Activated naive CD8-positive, alpha-beta T cell (primary cell): ENCODE data around the gene RAI2.

Source experiments
- H3K27ac Mint-ChIP-seq: one replicate; pipeline ENCODE4 v1.8.0; 2021; ENCODE audit warnings: mixed read lengths
- H3K27me3 Mint-ChIP-seq: one replicate; pipeline ENCODE4 v1.8.0; 2021; ENCODE audit warnings: mixed read lengths
- H3K36me3 Mint-ChIP-seq: one replicate; pipeline ENCODE4 v1.8.0; 2021; ENCODE audit warnings: mixed read lengths
- H3K4me1 Mint-ChIP-seq: one replicate; pipeline ENCODE4 v1.8.0; 2021; ENCODE audit warnings: low read depth, mixed read lengths
- H3K4me3 Mint-ChIP-seq: one replicate; pipeline ENCODE4 v1.8.0; 2021; ENCODE audit warnings: mild to moderate bottlenecking, mixed read lengths
- H3K9me3 Mint-ChIP-seq: one replicate; pipeline ENCODE4 v1.8.0; 2021; ENCODE audit warnings: low read depth, mixed read lengths

RAI2 gene

DNA sequence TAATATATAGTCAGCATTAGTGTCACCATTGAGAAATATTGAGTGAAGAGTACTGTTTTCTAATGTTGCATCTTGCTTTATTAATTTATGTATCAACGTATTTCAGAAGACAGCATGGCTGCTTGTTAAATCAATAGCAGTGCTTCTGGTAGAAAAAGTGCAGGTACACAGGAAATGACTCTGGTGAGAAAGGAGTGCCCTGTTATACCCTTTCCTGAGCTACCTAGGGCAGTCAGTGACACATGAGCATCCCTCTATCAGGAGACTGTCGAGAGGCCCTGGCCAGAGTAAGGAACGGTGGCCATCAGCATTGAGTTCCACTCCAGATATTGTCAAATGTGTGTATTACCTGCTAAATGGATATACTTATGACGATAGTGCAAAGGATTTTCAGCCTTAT is 81.7 kb downstream of the RAI2 start:
- no peaks in the 10 kb centered on the region for H3K27me3 Mint-ChIP-seq
- H3K9me3 Mint-ChIP-seq = no peaks in the 10 kb centered on the region
- peak overlapping the region; percentile 19 for H3K27ac Mint-ChIP-seq
- H3K4me1 Mint-ChIP-seq = peaks cover 35% of the 10 kb centered on the region
- H3K36me3 Mint-ChIP-seq = no peaks in the 10 kb centered on the region
- peak overlapping the region; percentile 34 for H3K4me3 Mint-ChIP-seq

DNA sequence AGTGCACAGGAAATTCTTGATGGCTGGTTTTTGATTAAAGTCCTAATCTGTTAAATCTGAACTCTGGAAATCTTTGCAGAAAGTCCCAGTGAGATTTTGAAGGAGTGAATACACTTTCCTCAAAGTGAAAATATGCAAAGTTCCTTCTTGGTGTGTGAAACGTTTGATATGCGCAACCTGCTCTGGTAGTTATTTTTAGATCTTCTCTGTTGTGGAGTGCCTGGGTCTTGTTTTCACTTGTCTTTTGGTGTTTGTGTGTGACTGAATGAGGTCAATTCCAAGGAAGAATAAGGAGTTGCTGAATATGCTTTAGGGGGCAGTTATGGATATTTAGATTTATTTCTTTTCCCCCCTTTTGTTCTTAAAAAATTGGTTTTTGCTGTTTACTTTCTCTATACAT is 82.1 kb downstream of the RAI2 start:
- no peaks in the 10 kb centered on the region for H3K9me3 Mint-ChIP-seq
- peaks cover 35% of the 10 kb centered on the region for H3K4me1 Mint-ChIP-seq
- H3K27me3 Mint-ChIP-seq = no peaks in the 10 kb centered on the region
- no peaks in the 10 kb centered on the region for H3K36me3 Mint-ChIP-seq
- H3K4me3 Mint-ChIP-seq = peak overlapping the region; percentile 34
- H3K27ac Mint-ChIP-seq = peak overlapping the region; percentile 19

DNA sequence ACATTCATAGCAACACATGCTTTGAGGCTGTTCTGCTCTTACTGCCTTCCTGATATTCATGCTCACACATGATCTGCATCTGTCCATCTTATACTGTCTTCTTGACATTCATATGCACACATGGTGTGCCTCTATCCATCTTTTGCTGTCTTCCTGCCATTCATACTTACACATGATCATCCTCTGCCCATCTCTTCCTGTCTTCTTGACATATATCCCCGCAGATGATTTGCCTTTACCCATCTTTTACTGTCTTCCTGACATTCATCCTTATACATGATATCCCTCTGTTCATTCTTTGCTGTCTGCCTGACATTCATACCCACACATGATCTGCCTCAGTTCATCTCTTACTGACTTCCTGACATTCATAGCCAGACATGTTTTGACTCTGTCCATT is 87.0 kb downstream of the RAI2 start:
- H3K9me3 Mint-ChIP-seq = no peaks in the 10 kb centered on the region
- no peak overlapping the region for H3K27ac Mint-ChIP-seq
- peaks cover 25% of the 10 kb centered on the region for H3K4me1 Mint-ChIP-seq
- H3K36me3 Mint-ChIP-seq = no peaks in the 10 kb centered on the region
- H3K4me3 Mint-ChIP-seq = no peak overlapping the region
- H3K27me3 Mint-ChIP-seq = no peaks in the 10 kb centered on the region

DNA sequence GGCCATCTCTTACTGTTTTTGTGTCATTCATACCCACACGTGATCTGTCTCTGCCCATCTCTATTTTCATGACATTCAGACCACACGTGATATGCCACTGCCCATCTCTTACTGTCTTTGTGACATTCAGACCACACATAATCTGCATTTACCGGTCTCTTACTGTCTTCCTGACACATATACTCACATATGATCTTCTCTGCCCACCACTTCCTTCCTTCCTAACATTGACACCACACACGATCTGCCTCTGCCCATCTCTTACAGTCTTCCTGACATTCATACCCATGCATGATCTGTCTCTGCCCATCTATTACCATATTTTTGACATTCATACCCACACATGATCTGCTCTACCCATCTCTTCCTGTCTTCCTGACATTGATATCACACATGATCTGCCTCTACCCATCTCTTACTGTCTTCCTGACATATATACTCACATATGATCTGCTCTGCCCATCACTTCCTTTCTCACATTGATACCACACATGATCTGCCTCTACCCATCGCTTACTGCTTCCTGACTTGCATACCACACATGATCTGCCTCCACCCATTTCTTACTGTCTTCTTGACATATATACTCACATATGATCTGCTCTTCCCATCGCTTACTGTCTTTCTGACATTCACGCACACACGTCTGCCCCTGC is 87.7 kb downstream of the RAI2 start:
- H3K27me3 Mint-ChIP-seq = no peaks in the 10 kb centered on the region
- no peaks in the 10 kb centered on the region for H3K9me3 Mint-ChIP-seq
- H3K36me3 Mint-ChIP-seq = no peaks in the 10 kb centered on the region
- H3K27ac Mint-ChIP-seq = no peak overlapping the region
- H3K4me1 Mint-ChIP-seq = peaks cover 18% of the 10 kb centered on the region
- no peak overlapping the region for H3K4me3 Mint-ChIP-seq

DNA sequence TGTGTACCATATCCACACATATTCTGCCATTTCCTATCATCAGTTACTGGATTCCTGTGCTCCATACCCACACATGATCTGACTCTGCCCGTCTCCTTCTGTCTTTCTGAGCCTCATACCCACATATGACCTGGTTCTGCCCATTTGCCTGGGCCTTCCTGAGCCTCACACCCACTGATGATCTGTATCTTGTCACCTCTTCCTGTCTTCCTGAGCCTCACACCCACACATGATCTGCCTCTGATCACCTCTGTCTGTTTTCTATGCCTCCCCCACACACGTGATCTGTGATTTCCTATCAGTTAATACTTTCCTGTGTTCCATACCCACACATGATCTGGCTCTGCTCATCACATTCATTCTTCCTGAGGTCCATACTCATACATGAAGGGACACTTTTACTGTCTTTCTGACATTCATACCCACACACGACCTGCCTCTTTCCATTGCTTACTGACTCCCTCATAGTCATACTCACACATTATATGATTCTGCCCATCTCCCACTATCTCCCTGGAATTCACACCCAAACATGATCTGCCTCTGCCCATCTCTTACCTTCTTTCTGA is 91.3 kb downstream of the RAI2 start:
- H3K36me3 Mint-ChIP-seq = no peaks in the 10 kb centered on the region

DNA sequence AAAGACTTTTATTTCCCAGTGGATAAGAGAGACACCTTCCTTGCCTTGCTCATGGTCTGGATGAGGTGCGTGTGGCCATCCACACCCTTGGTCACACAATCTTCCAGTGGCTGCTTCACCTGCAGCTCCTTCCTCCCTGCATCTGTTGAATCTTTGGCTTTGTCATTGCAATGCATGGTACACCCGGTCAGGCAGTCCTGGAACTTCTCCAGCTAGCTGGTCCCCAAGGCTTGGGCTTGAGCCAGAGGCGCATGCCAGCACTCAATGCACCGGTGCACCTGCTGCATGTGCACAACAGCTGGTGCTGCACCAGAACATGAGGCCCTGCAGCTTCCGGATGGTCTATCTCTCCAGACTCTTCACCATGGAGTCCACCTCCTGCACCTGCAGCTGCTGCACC is 92.1 kb downstream of the RAI2 start:
- no peaks in the 10 kb centered on the region for H3K36me3 Mint-ChIP-seq
- H3K9me3 Mint-ChIP-seq = no peaks in the 10 kb centered on the region
- no peak overlapping the region for H3K27ac Mint-ChIP-seq
- no peak overlapping the region for H3K4me3 Mint-ChIP-seq
- H3K27me3 Mint-ChIP-seq = no peaks in the 10 kb centered on the region
- H3K4me1 Mint-ChIP-seq = no peaks in the 10 kb centered on the region

More for the DNA sequence above, 91.3 kb downstream of the RAI2 start:
- no peaks in the 10 kb centered on the region for H3K27me3 Mint-ChIP-seq
- H3K27ac Mint-ChIP-seq = no peak overlapping the region
- H3K4me1 Mint-ChIP-seq = no peaks in the 10 kb centered on the region
- H3K4me3 Mint-ChIP-seq = no peak overlapping the region
- H3K9me3 Mint-ChIP-seq = no peaks in the 10 kb centered on the region

DNA sequence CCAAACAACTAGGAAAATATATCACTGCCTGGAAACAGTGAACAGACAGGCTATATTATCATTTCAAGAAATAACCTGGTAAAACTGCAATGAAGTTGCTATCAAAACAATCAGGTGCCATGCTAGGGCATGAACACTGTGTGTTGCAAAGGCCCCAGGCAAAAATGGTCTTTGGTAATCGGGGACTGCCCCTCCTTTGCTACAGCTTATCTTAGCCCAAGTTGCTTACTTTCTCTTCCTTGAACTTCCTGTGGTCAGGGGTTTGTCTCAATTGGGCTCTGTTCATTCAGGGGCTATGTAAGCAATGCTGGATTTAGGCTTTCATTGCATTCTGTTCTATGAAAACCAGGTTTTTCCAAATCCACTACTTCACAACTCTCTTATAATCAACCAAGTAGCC is 93.4 kb downstream of the RAI2 start:
- H3K4me3 Mint-ChIP-seq = no peak overlapping the region
- no peak overlapping the region for H3K27ac Mint-ChIP-seq
- no peaks in the 10 kb centered on the region for H3K27me3 Mint-ChIP-seq
- H3K36me3 Mint-ChIP-seq = no peaks in the 10 kb centered on the region
- no peaks in the 10 kb centered on the region for H3K4me1 Mint-ChIP-seq
- H3K9me3 Mint-ChIP-seq = no peaks in the 10 kb centered on the region

DNA sequence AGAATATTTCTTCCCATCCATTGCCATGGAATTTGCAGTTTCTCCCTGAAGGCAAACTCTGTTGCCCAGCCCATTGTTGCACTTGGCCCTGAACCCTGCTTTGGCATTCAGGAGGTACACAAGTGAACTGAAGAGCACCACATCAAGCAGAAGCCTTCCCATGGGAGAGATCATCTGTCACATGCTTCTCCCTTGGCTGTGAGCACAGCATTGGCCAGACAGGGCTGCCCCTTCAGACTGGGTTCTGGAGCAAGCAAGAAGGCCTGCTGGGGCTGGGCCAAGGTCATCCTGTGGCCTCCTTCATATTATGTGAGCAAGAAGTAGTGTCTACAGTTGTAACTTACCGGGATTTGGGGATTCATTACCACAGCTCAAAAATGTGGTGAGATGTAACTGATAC is 101.1 kb downstream of the RAI2 start:
- no peak overlapping the region for H3K4me3 Mint-ChIP-seq
- no peak overlapping the region for H3K27ac Mint-ChIP-seq
- no peaks in the 10 kb centered on the region for H3K9me3 Mint-ChIP-seq
- no peaks in the 10 kb centered on the region for H3K36me3 Mint-ChIP-seq
- no peaks in the 10 kb centered on the region for H3K27me3 Mint-ChIP-seq
- peaks cover 10% of the 10 kb centered on the region for H3K4me1 Mint-ChIP-seq

DNA sequence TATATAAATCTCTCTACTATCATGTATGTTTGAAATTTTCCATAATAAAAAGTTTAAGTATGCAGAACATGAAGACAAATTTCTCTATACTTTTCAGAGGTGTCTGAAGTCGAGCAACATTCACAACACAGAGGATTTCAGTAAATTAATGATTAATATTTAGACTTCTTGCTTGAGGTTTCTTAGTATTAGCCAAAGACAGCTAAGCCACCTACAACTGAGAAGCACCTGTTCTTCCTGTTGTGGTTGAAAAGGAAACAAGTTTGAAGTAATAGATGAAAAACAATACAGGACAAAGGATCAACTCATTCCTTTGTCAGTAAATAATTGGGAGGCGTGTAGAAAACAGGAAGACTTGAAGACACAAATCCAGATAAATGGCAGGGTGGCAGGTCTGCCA is 102.7 kb downstream of the RAI2 start:
- Mint-ChIP-seq H3K9me3 (no peaks in the 10 kb centered on the region), H3K27me3 (no peaks in the 10 kb centered on the region), H3K4me1 (peaks cover 10% of the 10 kb centered on the region), H3K36me3 (no peaks in the 10 kb centered on the region), H3K27ac (no peak overlapping the region), H3K4me3 (no peak overlapping the region)

DNA sequence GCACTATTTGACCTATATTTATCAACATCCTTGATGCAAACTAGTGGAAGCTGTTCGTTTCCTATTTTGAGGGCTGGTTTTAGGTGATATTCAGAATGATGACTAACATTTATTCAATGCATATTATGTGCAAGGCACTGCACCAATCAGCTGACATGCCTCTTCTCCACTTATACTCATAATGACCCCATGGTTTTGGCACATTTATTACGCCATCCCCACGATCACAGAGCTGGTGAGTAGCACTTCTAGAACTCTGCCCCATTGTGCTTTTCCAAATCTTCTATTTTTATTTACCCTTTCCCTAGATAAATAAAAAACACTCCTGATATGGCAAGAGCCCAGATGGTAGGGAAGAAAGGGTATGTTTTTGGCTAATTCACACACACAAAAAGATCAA is 110.7 kb downstream of the RAI2 start:
- H3K27me3 Mint-ChIP-seq = no peaks in the 10 kb centered on the region
- H3K27ac Mint-ChIP-seq = no peak overlapping the region
- H3K4me1 Mint-ChIP-seq = peaks cover 3% of the 10 kb centered on the region
- no peak overlapping the region for H3K4me3 Mint-ChIP-seq
- H3K36me3 Mint-ChIP-seq = no peaks in the 10 kb centered on the region
- H3K9me3 Mint-ChIP-seq = no peaks in the 10 kb centered on the region
